ENCODE data around the gene ITPKC. TPM values are rescaled to one million over a fixed set of nuclear protein-coding genes. Genes with fewer than 3 reads are reported as not detected.

The ITPKC gene
- total RNA-seq, 4 donors from 2014 or later = 39.3 to 118 (median 91.9) TPM

DNA sequence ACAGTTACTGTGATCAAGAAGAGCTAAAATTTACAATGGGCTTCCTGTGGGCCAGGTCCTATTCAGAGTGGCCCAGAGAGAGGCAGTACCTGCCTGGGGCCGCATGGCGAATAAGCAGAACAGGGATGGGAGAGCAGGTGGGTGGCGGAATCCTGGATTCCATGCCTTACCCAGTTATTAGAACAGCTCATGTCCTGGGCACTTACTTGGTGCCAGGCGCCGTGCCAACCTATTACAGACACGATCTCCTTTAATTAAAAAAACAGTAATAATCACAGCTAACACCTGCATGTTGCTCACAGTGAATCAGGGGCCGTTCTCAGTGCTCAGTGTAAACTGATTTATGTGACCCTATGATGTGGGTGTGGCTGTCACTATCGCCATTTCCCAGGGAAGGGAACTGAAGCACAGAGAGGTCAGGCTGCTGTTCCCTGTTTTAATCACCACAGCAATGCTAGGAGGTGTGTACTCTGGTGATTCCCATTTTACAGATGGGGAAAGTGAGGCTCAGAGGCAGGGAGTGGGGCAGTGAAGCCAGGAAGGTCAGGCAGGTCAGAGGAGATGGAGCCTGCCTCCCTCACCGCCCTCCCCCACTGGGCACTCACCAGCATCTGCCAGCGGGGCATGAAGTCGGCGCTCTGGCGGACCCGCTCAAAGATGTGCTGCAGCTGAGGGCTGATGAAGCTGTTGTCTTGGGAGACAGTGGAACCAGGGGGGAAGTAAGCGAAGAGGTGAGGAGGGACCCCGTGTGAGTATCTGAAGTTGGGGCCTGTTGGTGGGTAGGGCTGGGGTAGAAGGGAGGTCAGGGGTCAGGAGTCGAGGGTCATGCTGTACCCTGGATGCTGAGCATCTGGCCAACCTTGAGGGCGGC lies 12.2 kb upstream of the ITPKC start:
- TF ChIP-seq, protein P1, sequence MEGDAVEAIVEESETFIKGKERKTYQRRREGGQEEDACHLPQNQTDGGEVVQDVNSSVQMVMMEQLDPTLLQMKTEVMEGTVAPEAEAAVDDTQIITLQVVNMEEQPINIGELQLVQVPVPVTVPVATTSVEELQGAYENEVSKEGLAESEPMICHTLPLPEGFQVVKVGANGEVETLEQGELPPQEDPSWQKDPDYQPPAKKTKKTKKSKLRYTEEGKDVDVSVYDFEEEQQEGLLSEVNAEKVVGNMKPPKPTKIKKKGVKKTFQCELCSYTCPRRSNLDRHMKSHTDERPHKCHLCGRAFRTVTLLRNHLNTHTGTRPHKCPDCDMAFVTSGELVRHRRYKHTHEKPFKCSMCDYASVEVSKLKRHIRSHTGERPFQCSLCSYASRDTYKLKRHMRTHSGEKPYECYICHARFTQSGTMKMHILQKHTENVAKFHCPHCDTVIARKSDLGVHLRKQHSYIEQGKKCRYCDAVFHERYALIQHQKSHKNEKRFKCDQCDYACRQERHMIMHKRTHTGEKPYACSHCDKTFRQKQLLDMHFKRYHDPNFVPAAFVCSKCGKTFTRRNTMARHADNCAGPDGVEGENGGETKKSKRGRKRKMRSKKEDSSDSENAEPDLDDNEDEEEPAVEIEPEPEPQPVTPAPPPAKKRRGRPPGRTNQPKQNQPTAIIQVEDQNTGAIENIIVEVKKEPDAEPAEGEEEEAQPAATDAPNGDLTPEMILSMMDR (IDR thresholded peaks at IDR 0.05) = no peak
- DNase-seq (ENCODE audit: low spot score) (no peak), ATAC-seq (ENCODE audit: low FRiP score) (no peak)

DNA sequence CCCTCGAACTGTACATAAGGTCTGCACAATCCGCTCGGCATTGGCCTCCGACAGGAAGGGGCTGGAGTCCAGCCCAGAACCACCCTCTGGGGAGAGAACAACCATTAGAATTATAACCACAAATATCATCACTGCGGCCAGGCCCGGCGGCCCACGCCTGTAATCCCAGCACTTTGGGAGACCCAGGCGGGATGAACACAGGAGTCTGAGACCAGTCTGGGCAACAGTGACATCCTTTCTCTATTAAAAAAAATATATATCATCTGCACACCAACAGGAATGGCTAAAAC lies 11.6 kb upstream of the ITPKC start:
- TF ChIP-seq, protein P1 (IDR thresholded peaks at IDR 0.05) = no peak
- peak; percentile 13 for ATAC-seq (ENCODE audit: low FRiP score)
- DNase-seq (ENCODE audit: low spot score) = no peak

DNA sequence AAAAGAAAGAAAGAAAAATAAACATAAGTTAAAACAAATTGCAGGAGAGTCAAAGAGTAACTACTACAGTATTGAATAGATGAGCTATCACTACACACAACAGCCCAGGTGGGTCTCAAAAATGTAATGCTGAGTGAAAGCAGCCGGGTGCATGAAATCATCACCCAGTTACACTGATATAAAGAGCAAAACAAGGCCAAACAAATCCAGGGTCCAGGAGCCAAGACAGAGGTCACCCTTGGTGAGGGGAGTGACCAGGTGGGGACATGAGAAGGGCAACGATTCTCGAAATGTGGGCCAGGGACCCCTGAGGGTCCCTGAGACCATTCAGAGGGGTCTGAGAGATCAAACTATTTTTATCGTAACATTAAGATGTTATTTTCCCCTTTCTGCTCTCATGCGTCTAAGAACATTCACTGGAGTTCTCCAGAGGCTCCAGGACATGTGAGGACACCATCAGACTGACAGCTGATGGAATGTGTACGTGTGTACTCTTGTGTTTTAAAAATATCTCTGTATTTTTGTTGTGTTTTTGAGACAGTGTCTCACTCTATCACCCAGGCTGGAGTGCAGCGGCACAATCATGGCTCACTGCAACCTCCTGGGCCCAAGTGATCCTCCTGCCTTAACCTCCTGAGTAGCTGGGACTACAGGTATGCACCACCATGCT lies 10.8 kb upstream of the ITPKC start:
- ATAC-seq (ENCODE audit: low FRiP score) (no peak), DNase-seq (ENCODE audit: low spot score) (no peak)
- TF ChIP-seq, protein P1 (IDR thresholded peaks at IDR 0.05) = no peak

DNA sequence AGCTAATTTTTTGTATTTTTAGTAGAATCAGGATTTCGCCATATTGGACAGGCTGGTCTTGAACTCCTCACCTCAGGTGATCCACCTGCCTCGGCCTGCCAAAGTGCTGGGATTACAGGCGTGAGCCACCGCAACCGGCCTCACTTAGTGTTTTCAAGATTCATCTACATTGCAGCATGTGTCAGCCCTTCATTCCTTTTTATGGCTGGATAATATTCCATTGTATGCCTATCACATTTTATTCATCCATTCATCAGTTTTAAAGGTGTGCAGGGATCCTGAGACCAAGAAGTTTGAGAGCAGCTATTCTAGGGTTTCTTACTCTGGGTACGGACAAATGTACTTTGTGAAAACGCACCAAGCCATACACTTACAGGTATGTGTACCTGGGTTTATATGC lies 9.3 kb upstream of the ITPKC start:
- DNase-seq (ENCODE audit: low spot score) = no peak
- TF ChIP-seq, protein P1 (IDR thresholded peaks at IDR 0.05) = no peak
- no peak for ATAC-seq (ENCODE audit: low FRiP score)

DNA sequence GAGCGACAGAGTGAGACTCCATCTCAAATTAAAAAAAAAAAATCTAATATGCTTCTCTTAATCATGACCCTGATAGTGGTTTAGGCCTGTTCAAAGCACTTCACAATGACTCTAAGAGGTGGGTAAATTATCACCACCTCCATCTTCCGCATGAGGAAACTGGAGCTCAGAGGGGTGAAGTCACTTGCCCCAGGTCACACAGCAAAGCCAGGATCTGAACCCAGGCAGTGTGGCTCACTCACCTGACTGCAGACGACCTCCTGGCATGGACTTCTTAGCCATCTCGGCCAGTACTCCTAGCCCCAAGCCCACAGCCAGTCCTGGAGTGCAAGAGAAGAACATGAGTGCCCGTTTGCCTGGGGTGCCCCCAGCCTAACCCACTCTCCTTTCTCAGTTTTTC lies 7.1 kb upstream of the ITPKC start:
- ATAC-seq (ENCODE audit: low FRiP score) = no peak
- no peak for DNase-seq (ENCODE audit: low spot score)
- TF ChIP-seq, protein P1 (IDR thresholded peaks at IDR 0.05) = no peak

DNA sequence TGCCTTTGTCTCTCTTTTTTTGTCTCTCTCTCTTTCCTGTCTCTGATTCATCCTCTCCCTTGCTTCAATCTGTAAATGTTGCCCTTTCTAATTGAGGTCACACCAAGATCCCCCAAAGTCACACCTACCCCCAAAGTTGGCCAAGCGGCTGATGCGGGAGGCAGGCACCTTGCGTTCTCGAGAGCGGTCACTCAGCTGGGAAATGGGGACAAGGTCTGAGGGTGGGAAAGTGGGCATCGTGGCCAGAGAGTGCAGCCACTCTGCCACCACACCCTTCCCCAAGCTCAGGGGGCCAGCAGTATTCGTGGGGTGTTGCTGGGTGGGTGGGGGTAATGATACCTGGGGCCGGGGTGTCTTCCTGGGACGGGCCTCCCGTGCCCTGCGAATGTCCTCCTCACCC lies 3.0 kb upstream of the ITPKC start:
- TF ChIP-seq, protein P1 (IDR thresholded peaks at IDR 0.05) = no peak
- DNase-seq (ENCODE audit: low spot score) (no peak), ATAC-seq (ENCODE audit: low FRiP score) (no peak)
